ENCODE data around the gene B4GAT1.

DNA sequence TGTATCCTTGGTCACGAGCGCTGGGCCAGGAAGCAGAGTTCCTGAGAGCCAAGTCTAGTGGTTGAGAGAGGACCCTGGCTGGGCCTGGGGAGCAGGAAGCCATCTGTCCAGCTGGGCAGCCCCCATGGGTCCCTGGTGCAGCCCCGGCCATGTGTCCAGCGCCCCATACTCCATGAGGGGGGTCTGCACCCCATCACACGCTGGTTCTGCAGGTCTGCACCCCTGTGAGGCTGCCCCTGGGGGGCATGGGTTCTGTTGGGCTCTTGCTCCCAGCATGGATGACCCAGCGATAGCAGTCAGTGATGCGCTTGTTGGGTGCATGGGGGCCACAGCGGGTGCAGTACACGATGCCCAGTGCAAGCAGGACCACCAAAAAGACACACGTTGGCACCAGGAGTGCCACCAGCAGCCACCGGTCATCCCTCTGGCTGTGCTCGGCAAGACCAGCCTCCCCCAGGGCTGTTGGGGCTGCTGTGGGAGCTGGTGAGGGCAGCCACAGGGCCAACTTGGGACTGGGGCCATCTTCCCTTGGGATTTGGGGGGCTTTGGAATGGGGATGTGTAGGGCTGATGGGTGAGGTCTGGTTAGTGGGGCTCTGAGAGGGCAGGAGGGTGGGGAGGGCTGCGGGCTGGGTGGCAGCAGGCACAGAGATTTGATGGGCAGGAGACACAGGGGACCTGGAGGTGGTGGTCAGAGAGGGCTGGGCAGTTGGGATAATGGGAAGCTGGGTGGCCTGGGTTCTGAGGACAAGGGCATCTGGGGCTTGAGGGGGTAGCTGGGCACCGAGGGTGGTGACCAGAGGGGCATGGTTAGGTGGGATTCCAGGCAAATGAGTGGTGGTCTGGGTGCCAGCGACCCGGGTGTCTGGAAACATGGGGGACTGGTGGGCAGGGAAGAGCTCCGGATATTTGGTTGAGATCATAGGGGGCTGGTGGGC is 32.6 kb downstream of the B4GAT1 start:
- TF ChIP-seq, protein P1, sequence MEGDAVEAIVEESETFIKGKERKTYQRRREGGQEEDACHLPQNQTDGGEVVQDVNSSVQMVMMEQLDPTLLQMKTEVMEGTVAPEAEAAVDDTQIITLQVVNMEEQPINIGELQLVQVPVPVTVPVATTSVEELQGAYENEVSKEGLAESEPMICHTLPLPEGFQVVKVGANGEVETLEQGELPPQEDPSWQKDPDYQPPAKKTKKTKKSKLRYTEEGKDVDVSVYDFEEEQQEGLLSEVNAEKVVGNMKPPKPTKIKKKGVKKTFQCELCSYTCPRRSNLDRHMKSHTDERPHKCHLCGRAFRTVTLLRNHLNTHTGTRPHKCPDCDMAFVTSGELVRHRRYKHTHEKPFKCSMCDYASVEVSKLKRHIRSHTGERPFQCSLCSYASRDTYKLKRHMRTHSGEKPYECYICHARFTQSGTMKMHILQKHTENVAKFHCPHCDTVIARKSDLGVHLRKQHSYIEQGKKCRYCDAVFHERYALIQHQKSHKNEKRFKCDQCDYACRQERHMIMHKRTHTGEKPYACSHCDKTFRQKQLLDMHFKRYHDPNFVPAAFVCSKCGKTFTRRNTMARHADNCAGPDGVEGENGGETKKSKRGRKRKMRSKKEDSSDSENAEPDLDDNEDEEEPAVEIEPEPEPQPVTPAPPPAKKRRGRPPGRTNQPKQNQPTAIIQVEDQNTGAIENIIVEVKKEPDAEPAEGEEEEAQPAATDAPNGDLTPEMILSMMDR (IDR thresholded peaks at IDR 0.05): no peak
- TF ChIP-seq EZH2 (IDR thresholded peaks at IDR 0.05) (no peak), EZH2phosphoT487 (IDR thresholded peaks at IDR 0.05) (no peak)
